Right lobe of liver (tissue), 6 donors: ENCODE data around the gene SLC24A4. TPM values are rescaled to one million over a fixed set of nuclear protein-coding genes. Genes with fewer than 3 reads are reported as not detected.

Experiments used
- ATAC-seq, 4 donors: fragments of 200-7000 bp; cut with Tn5 transposase; one replicate each; pipeline ENCODE4 v1.9.1; 2020; ENCODE audit warnings: mild to moderate bottlenecking in 4 of 4, moderate library complexity in 4 of 4
- DNase-seq, 3 donors: peaks; one replicate each; pipeline ENCODE4 v3.0.0-alpha.2; 2020
- H3K27ac ChIP-seq, 3 donors: fragments of 200-600 bp; one replicate each; pipeline ENCODE4 v1.8.0; 2022
- H3K27me3 ChIP-seq, 2 donors: fragments of 200-600 bp; one replicate each; pipeline ENCODE4 v1.8.0; 2022
- H3K36me3 ChIP-seq, 4 donors: fragments of 200-600 bp; sonication (generic) in 1 of 4; one replicate each; pipeline versions ENCODE4 v1.5.1 to v1.8.0; 2017 to 2022; ENCODE audit warnings: control low read depth in 1 of 4
- H3K4me1 ChIP-seq, 4 donors: fragments of 200-600 bp; sonication (generic) in 1 of 4; one replicate each; pipeline versions ENCODE4 v1.5.1 to v1.8.0; 2017 to 2022; ENCODE audit warnings: control low read depth in 1 of 4
- H3K4me3 ChIP-seq, 3 donors: fragments of 200-600 bp; one replicate each; pipeline ENCODE4 v1.8.0; 2022
- H3K9me3 ChIP-seq, 4 donors: fragments of 200-600 bp; sonication (generic) in 1 of 4; one replicate each; pipeline versions ENCODE4 v1.5.1 to v1.8.0; 2017 to 2022; ENCODE audit warnings: control low read depth in 1 of 4
- CTCF ChIP-seq, 4 donors: fragments of 200-600 bp in 3 of 4; fragments of 450-650 bp in 1 of 4; IDR thresholded peaks; one replicate each; pipeline versions ENCODE4 v1.5.1 to v1.8.0; 2016 to 2022; ENCODE audit warnings: antibody characterized with exemption in 4 of 4, mild to moderate bottlenecking in 2 of 4
- POLR2A ChIP-seq: fragments of 450-650 bp; IDR thresholded peaks from one replicate; pipeline ENCODE4 v1.6.1; 2017; ENCODE audit warnings: antibody characterized with exemption, mild to moderate bottlenecking
- WGBS: methylation state at CpG from one replicate; pipeline ENCODE4 v1.1.6; 2018; ENCODE audit warnings: low coverage, low lambda C conversion rate; ENCODE audit not compliant: insufficient coverage; ENCODE audit errors: missing lambda C conversion rate; 5-methylcytosine and 5-hydroxymethylcytosine counted together
- intact Hi-C, 2 donors: fragments of 100-400 bp; cut with DNase I; formaldehyde crosslinking; loops; one replicate each; pipeline versions ENCODE4 v1.11.2 to v1.14.1; 2022
- total RNA-seq, 6 experiments: library from RNA; depleted of rRNA in 2 of 6; stranded (reverse); fragments of >200 nt in 2 of 6; fragmentation: NEBNext Ultra II Directional in 3 of 6; extraction: Animal tissue kit (Norgen Biotek cat#: 25700) in 3 of 6; gene quantifications; one replicate each; pipeline versions ENCODE4 v1.1.0 to v1.2.4, GENCODE V29; 2016 to 2023
- donor health status: DM: no; HTN: yes; CAD: no.
- donor health status: DM: no; HTN: no; CAD: no.
- donor health status: DM: no; HTN: no; CAD: no.
- donor health status: DM: no; HTN: yes; CAD: no.
- donor health status: DM: no; HTN: yes; CAD: no.

SLC24A4 gene
- total RNA-seq, 6 experiments from 2014 or later: 0.06 to 0.29 (median 0.21) TPM

DNA sequence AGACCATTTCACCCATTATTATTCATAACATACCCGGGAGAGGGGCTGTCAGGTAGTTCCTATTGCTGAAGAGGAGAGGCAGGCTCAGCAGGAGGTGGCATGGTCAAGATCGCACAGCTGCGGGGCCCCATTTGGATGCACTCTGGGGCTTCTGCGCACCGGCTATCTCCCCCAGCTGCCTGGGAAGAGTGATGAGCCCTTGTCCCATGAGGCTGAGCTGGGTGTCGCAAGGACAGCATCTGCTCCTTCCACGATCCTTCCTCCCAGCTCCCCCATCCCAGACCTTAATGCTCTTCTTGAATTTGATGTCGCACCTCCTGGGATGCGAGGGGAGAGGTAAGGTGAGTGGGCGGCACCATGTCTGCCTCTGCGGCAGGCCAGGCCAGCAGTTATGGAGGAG lies 62.6 kb downstream of the SLC24A4 start:
- no peak for ATAC-seq
- peaks cover 0 to 8% (median 0%) of the 10 kb centered on the region in 4 donors for H3K4me1 ChIP-seq
- TF ChIP-seq CTCF (IDR thresholded peaks at IDR 0.05): no peak
- TF ChIP-seq POLR2A: no peak
- H3K4me3 ChIP-seq: no peak overlapping the region
- H3K9me3 ChIP-seq: no peaks in the 10 kb centered on the region
- WGBS: 68% methylated on average over 5 of the region's 11 CpGs
- no peaks in the 10 kb centered on the region for H3K36me3 ChIP-seq
- DNase-seq: no peak
- no peak overlapping the region for H3K27ac ChIP-seq
- no peaks in the 10 kb centered on the region for H3K27me3 ChIP-seq
- intact Hi-C loops: no loop called here

GRCh38 chr14:92386165-92386564 lies 63.2 kb downstream of the SLC24A4 start:
- H3K27ac ChIP-seq: peak overlapping the region in 1 of 3 donors; percentile 51
- ATAC-seq: no peak
- TF ChIP-seq CTCF (IDR thresholded peaks at IDR 0.05) (no peak), POLR2A (no peak)
- no peaks in the 10 kb centered on the region for H3K27me3 ChIP-seq
- DNase-seq: no peak
- H3K4me3 ChIP-seq: no peak overlapping the region
- no peaks in the 10 kb centered on the region for H3K9me3 ChIP-seq
- H3K36me3 ChIP-seq: no peaks in the 10 kb centered on the region
- WGBS: 85% methylated on average over 3 of the region's 5 CpGs
- H3K4me1 ChIP-seq: peaks cover 0 to 8% (median 0%) of the 10 kb centered on the region in 4 donors
- intact Hi-C loops: no loop called here

GRCh38 chr14:92386637-92387036 lies 63.7 kb downstream of the SLC24A4 start:
- intact Hi-C loops: no loop called here
- Histone ChIP-seq H3K36me3 (no peaks in the 10 kb centered on the region), H3K4me1 (peaks cover 0 to 8% (median 0%) of the 10 kb centered on the region in 4 donors), H3K27me3 (no peaks in the 10 kb centered on the region), H3K9me3 (no peaks in the 10 kb centered on the region), H3K27ac (peak overlapping the region in 1 of 3 donors; percentile 51), H3K4me3 (no peak overlapping the region)
- DNase-seq: peak; percentile 49 to 75 (median 71)
- peak; percentile 72 to 90 (median 88) for ATAC-seq
- WGBS: 21% methylated on average over 7 of the region's 9 CpGs
- TF ChIP-seq CTCF (IDR thresholded peaks at IDR 0.05): no peak
- TF ChIP-seq POLR2A: peak; percentile 10

- WGBS: 75% methylated on average over 1 of the region's 1 CpG
- intact Hi-C loops: no loop called here
Observed at GRCh38 chr14:92387578-92387977, 64.6 kb downstream of the SLC24A4 start.

More at GRCh38 chr14:92387578-92387977, 64.6 kb downstream of the SLC24A4 start:
- H3K27me3 ChIP-seq: no peaks in the 10 kb centered on the region
- H3K4me1 ChIP-seq: peaks cover 0 to 8% (median 0%) of the 10 kb centered on the region in 4 donors
- no peak for TF ChIP-seq POLR2A
- TF ChIP-seq CTCF (IDR thresholded peaks at IDR 0.05): no peak
- no peak overlapping the region for H3K4me3 ChIP-seq
- ATAC-seq (peak in 1 of 4 donors; percentile 21), DNase-seq (no peak)
- H3K36me3 ChIP-seq: no peaks in the 10 kb centered on the region
- H3K27ac ChIP-seq: peak overlapping the region in 1 of 3 donors; percentile 20
- H3K9me3 ChIP-seq: no peaks in the 10 kb centered on the region
